ELF-1 (cell line): Measurements from ENCODE around the gene FREM2.

Source experiments
- DNase-seq: peaks from one replicate; pipeline ENCODE4 v3.0.0-alpha.2; 2016; ENCODE audit warnings: low read depth, low spot score

Gene FREM2

GRCh38 chr13:38758277-38758676, 71.4 kb downstream of the FREM2 start:
- DNase-seq = peak; percentile 20

DNA sequence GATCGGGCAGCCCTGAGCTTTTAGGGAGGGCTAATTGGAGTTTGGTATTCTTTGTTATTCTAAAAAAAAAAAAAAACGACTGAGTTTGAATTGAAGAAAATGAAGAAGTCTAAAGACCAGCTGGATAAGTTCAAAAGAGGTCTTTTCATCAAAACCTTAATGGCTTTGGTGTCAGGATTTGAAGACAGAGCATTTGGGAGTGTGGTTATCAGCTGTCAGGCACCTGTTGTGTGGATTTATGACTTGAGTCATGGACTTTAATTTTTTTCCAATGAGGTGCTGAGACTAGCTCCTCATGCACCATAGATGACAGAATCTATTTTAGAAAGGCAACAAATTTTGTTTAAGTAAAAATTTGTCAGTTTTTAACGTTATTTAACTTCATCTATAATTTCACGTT, 72.5 kb downstream of the FREM2 start:
- no peak for DNase-seq

- DNase-seq = peak; percentile 50
These were observed 76.8 kb downstream of the FREM2 start for GRCh38 chr13:38763446-38764381.

DNA sequence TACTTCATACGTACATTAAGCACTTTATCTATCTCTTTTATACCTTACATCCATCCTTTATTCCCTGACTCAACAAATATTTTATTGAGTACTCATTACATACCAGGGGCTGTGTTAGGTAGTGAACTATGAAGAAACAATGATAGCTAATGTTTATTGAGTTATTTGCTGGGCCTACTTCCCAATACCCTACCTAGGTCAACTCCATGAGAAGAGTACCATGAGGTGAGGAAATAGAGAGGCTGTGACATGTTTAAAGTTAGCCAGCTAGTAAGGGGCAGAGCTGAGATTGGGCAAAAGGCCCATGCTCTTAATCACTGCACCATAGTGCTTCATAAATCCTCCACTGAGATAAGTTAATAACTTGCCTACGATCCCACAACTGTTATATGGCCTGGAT, 79.9 kb downstream of the FREM2 start:
- no peak for DNase-seq

- no peak for DNase-seq
These were observed 80.8 kb downstream of the FREM2 start for GRCh38 chr13:38767506-38768265.

DNA sequence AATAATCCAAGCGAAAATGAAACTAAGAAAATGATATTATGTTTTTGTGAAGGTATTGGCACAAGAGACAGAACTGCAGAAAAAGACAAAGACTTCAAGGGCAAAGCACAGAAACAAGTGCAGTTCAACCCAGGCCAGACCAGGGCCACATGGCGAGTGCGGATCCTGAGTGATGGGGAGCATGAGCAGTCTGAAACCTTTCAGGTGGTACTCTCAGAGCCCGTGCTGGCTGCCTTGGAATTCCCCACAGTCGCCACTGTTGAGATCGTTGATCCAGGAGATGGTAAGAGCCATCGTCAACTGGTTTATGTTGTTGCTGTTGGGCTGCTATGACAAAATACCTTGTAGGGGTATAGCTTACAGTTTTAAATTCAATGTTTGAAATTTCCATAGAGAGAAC, 82.6 kb downstream of the FREM2 start:
- DNase-seq = no peak

DNA sequence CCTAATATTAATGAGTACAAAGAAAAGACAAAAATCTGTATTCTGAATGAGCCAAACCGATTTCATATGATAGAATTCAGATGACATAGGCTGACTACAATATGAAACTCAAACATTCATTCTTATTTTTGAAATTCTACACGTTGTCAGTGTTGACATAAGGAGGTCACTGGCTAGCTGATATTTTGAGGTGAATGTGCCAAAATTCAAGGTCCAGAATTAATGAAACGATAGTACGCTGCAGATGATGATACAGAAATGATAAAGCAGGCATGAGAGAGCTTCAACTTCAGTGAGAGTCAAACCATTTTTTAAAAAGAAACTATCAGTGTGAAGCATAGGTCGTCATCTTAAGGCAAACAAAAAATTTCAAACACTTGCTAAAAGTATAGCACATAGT, 88.2 kb downstream of the FREM2 start:
- no peak for DNase-seq

DNA sequence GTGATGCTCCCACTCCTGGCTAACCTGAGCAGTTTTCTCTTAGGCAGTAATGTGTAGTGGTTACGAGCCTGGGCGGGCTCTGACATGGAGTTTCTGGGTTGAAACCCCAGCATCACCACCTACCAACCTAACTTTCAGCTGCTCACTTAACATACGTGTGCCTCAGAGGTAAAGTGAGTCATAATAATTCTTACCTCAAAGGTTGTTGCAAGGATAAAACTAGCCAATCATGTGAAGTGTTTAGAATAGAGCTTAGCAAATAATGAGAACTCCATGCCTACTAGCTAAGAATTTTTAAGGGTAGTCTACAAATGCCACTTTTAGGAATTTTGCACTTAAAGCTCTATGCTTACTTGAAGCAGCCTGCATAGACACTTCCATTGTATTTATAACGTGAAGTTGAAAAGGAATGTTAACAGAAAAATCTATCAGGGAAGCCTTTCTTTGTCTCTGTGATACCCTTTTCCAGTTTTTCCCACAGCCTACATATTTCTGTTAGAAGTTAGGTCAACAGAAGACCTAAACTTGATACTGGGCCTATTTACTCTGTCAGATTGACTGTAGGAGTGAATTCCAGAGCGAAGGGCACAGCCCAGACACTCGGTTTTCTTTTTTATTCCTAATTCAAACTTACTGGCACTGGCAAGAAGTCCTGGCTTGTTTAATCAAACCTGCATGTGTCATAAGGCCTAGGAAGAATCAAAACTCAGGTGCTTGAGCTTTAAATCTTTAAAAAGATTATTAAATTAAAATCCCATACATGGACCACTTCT, 90.7 kb downstream of the FREM2 start:
- DNase-seq = no peak

DNA sequence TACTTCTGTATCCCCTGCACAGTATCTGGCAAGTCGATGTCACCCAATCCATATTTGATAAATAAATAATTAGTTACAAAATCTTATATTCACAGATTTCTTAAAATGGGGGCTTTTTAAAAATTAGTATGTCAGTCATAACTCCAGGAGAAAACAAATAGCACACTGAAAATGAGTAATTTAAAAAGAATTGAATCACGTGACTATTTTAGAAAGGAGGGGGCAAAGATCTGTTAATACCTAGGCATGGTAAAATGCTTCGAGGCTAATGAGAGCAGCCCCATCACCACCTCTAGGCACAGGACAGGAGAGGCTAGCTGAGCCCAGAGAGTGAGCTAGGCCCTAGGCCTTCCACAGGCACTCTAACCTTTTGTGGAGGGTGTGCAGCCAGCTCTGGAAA, 94.7 kb downstream of the FREM2 start:
- no peak for DNase-seq

DNA sequence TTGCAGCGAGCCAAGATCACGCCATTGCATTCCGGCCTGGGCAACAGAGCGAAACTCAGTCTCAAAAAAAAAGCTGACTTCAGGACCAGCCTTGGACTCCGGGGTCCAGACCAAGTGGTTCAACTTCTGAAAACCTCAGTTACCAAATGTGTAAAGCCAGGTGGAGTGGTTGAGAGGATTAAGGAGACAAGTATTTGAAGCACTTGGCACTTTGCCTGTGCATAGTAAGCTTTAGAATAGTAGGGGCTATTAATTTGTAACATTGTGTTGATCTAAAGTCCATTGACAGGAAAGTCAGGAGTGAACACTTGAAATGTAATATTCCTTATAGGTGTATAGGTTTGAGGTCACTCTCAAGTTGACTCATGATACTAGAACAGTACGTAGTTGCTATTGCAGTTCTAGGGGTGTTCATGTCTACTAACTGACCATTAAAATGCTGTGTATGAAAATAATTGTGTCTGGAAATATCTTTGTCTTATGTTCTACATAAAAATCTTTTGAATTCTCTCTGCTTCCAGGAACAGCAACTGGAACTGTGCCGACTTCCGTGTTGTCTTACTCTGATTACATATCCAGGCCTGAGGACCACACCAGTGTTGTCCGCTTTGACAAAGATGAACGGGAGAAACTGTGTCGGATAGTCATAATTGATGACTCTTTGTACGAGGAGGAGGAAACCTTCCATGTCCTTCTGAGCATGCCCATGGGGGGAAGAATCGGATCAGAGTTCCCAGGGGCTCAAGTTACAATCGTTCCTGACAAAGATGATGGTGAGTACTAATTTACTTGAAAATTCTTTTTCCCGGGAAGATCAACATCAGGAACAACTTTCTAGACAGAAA, 97.4 kb downstream of the FREM2 start:
- DNase-seq = no peak

GRCh38 chr13:38785042-38785441, 98.2 kb downstream of the FREM2 start:
- no peak for DNase-seq

DNA sequence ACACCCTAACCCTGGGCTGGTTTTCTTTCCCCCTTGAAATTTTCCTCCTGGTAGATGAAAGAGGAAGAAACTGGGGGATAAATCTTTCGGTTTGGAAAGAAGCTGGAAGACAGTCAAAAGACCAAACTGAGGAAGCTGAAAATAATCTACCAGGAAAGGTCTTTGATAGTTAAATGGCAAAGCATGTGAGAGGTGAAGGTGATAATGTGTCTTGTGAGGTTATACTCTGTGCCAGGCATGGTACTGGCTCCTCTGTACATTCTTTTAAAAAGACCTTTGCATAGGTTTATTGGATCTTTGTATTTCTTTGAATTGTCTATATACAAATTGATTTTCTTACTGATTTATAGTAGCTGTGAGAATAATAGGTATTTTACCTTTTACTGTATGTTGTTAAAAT, 98.6 kb downstream of the FREM2 start:
- no peak for DNase-seq

- DNase-seq = no peak
These were observed 100.7 kb downstream of the FREM2 start for GRCh38 chr13:38787550-38787949.

GRCh38 chr13:38796890-38797289, 110.0 kb downstream of the FREM2 start:
- DNase-seq = no peak

DNA sequence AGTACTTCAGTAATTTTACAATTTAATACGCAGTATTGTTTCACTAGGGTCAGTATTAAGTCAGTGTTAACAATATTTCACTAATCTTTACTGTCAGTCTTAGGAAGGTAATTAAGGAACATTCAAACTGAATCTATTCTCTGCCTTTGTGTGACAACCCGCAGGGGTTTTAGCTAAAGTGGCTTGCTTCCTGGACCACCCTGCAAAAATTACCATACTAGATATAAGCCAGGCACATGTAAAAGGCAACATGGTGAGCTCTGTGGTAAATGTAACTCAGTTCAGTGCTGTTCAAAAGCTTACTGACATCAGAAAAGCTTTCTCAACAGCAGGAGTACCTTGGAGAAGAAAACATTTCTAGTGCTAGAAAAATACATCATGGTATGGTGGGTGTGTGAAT, 116.7 kb downstream of the FREM2 start:
- DNase-seq = no peak

DNA sequence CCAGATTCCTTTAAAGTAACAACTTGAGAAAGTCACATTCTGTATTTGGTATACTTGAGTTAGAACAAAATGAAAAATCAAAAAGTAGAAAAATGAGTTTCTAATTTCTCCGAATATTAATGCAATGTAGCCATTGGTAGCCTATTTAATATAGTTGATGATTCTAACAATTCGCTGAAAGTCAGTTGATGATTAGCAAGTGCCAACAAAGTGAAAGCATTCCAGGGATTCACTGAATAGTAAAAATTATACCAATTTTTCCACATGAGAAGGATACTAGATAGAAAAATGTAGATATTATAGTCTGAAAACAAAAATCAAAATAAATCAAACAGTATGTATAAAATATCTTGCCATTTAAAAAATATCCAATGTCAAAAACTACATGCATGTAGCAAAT, 117.2 kb downstream of the FREM2 start:
- no peak for DNase-seq

DNA sequence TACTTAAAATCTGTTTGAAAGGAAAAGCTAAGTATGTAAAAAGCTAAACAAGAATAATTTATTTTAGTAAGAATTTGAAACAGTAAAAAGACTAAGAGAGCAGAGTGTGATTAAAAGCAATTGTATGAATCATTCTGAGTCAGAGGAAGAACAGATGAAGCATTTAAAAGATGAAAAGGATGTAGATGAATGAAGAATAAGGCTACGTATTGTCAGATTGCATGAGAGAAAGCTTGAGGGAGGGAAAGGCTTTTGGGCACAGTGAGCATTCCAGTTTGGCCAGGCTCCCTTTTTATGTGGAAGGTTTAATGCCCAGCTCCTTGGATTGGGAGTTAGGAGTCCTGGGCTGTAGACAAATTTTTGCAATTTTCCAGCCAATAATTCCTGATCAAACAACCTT, 117.7 kb downstream of the FREM2 start:
- DNase-seq = no peak

DNA sequence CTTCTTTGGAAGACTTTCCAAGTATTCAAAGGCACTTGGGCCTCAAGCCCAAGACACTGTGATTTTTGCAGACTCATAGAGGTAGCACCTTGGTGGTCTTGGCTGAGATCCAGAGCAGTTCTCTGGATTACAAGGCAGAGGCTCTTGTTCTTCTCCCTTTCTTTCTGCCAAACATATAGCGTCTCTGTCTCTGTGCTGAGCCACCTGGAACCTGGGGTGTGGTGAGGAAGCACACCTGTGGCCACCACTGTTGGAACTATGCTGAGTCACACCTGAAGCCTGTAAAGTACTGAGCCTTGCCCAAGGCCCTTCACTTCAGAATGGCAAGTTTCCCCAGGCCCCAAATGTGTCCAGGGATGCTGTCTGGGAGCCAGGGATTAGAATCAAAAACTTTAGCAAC, 127.5 kb downstream of the FREM2 start:
- DNase-seq = no peak

- DNase-seq = no peak
These were observed 132.2 kb downstream of the FREM2 start for GRCh38 chr13:38819053-38819452.

- DNase-seq = no peak
These were observed 132.7 kb downstream of the FREM2 start for GRCh38 chr13:38819596-38819995.
